HG03139 (cell line): Measurements from ENCODE around the gene SLC6A16.
"Not testable (repeated sequence)": the region's sequence is repeated elsewhere in the genome, so short reads cannot be mapped to it uniquely, and the experiment has no call there.

Experiments
- ATAC-seq: cut with Tn5 transposase; IDR thresholded peaks from one replicate; pipeline ENCODE4 v1.9.1; 2021; ENCODE audit not compliant: unreplicated experiment

The SLC6A16 gene

DNA sequence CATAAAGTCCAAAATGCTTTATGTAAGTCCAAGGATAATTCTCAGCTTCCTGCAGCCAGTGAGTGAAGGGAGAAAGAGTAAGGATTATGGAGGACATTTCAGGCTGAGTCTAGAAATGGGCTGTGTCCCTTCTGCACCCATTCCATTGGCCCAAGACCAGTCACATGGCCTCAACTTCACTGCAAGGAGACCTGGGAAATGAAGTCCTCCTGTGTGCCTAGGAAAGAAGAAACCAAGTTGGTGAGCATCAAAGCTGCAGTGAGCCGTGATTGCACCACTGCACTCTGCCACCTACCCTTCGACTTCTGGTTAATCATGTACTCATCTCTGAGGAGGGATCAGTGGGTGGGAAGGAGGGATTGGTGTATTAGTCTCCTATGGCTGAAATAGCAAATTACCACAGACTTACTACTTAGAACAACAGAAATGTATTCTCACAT, 6.6 kb upstream of the SLC6A16 start:
- no peak for ATAC-seq

DNA sequence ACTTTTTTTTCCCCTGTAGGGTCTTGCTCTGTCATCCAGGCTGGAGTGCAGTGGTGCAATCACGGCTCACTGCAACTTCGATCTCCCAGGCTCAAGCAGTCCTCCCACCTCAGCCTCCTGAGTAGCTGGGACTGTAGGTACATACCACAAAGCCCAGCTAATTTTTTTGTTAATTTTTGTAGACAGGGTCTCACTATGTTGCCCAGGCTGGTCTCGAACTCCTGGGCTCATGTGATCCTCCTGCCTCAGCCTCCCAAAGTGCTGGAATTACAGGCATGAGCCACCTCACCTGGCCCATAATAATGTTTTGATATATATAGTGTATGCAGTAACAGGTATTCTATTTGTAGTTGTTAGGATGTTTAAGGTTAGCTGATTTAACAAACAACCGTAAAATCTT, 6.2 kb upstream of the SLC6A16 start:
- not testable (repeated sequence) for ATAC-seq

DNA sequence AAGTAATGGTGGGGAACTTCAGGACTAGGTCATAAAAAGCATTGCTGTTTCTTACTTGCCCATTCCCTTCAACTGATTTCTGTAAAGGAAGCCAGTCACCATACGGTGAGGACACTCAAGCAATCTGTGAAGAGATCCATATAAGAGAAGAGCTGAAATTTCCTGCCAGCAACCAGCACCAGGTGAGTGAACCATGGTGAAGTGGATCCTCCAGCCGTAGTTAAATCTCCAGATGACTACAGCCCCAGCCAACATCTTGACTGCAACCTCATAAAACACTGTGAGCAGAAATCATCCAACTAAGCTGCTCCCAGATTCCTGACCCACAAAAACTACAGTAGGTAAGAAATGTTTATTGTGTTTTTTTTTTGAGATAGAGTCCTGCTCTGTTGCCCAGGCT, 3.8 kb upstream of the SLC6A16 start:
- no peak for ATAC-seq

DNA sequence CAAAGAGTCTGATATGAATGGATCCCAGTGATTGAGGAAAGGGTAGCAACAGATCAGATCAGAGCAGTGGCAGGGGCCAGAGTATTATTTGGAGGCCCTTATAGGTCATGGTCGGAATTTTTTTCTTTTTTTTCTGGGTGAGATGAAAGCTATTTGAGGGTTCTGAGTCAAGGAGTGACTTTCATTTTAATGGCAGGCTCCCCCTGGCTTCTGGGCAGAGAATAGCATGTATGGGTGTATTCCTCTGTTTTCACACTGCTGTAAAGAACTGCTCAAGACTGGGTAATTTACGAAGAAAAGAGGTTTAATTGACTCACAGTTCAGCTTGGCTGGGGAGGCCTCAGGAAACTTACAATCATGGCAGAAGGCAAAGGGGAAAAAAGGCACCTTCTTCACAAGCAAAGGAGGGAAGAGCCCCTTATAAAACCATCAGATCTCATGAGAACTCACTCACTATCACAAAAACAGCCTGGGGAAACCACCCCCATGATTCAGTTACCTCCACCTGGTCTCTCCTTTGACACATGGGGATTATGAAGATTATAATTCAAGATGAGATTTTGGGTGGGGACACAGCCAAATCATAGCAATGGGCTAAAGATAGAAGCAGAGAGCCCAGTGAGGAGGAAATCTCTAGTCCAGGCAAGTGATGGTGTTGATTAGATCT, 3.0 kb upstream of the SLC6A16 start:
- ATAC-seq, result no peak

DNA sequence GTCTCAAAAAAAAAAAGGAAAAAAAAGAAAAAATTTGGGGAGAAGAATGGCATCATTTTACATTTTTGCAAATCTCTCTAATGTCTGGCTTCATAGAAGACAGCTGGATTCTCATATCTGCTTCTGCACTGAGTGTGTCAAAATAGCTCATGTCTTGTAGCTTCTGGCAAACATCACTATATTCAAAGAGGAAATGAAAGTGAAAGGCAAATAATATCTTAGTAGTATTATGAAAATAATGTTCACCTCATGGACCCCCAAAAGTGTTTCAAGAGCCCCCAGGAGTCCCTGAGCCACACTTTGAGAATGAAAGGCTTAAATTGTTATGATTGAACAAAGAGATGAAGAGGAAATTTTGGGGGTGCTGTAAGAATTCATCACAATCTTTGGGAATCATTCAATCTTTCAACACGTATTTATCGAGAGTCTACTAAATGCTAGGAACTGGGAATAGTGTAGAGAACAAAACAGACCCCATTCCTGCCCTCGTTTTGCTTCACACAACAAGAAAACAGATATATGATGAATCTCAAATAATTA, 1.2 kb upstream of the SLC6A16 start:
- ATAC-seq, result peak; percentile 49

DNA sequence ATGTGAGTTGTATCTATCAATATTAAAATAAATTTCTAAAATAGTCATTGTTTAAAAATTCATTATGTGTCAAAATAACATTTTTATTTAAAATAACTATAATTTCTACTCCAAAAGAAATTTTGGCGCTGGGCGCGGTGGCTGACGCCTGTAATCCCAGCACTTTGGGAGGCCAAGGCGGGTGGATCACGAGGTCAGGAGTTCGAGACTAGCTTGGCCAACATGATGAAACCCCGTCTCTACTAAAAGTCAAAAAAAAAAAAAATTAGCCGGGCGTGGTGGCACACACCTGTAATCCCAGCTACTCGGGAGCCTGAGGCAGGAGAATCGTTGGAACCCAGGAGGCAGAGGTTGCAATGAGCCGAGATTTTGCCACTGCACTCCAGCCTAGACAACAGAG, 765 bp upstream of the SLC6A16 start:
- not testable (repeated sequence) for ATAC-seq

DNA sequence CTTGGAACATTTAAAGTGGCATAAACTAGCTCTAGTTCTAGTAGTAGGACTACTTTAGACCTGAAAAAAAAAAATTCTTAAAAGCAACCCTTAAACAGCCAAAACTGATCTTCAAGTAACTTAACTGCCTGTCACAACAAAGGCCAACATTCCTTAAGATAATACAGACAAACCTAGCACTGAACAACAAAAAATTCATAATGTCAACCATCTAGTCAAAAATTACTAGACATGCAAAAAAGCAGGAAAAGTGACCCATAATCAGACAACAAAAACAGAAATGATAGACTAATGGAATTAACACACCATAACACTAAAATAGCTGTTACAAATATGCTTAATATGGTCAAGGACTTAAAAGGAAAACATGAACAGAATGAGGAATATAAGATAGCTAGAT, 6.7 kb downstream of the SLC6A16 start:
- ATAC-seq, result no peak

DNA sequence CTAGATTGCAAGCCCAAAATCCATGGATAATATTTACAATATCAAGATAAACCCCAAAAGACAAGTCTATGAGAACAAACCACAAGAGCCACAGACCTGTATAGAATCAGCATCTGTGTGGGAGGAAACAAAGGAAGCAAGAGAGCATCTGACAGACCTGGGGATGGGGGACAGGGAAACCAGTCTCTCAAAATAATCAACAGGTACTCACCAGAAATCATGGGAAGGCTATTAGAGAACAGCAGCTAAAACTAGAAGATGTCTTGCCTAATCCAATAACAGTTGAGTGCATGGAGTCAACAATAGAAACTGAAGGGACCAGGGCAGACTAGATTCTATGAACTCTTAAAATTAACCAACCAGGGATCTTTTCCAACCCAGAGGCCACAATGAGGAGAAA, 8.7 kb downstream of the SLC6A16 start:
- ATAC-seq, result no peak

DNA sequence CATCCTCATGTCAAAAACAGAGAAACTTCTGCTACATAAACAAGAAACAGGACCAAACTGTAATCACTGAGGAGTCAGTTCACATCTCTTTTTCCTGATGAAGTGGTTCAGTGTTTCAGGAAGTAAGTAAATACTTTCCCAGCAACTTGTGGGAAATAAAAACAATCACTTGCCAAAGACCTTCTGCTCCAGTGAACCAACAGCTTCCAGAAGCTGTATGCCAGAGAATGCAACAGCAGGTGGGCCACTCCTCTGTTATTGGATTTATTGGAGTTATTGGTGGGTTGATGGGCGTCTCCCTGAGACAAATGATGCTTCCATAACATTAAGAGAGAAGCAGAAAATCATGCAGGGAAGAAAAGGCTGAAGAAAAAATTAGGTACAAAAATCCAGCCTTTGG, 9.9 kb downstream of the SLC6A16 start:
- no peak for ATAC-seq

DNA sequence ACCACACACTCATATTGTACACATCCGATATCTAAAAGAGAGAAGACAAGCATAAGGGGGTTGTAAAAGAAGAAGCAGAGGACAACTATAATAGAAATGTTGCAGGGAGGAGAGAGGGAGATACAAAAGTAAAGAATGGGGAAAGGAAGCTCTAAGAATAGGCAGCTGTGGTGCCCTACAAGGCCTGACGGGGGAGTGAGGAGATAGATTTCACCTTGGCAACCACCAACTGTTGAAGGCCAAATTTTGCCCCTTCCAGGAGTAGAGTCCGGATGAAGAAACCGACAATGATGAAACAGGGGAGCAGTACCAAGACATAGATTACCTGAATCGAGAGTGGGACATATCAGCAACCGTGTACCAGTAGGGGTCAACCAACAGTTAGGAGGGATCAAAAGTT, 15.9 kb downstream of the SLC6A16 start:
- no peak for ATAC-seq

DNA sequence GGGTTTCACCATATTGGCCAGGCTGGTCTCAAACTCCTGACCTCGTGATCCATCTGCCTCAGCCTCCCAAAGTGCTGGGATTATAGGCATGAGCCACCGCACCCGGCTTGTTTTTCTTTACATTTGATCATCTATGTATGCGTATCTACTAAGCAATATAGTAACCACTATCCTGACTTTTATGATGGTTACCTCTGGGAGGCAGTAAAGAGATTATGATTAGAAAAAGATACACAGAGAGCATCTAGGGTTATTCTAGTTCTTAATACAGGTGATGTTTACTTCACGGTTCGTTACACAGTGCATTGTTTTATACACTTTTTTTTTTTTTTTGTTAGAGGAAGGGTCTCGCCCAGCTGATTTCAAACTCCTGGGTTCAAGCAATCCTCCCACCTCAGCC, 18.3 kb downstream of the SLC6A16 start:
- ATAC-seq, result not testable (repeated sequence)

DNA sequence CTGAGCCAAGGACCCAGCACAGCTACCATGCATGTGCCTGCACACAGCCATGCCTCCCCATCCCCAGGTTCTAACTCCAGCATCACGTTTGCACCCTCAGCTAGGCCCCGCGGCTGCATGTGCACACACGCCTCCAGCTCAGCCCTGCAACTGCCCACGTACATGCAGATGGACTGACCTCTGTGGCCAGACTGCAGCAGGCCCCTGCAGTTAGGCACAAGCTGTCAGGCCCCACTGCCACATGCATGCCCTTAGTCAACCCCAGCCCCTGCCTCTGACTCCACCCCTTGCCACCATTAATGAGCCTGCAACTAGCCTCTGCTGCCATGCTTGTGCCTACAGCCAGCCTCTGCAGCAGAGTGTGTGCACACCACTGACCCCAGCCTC, 23.1 kb downstream of the SLC6A16 start:
- ATAC-seq, result no peak

DNA sequence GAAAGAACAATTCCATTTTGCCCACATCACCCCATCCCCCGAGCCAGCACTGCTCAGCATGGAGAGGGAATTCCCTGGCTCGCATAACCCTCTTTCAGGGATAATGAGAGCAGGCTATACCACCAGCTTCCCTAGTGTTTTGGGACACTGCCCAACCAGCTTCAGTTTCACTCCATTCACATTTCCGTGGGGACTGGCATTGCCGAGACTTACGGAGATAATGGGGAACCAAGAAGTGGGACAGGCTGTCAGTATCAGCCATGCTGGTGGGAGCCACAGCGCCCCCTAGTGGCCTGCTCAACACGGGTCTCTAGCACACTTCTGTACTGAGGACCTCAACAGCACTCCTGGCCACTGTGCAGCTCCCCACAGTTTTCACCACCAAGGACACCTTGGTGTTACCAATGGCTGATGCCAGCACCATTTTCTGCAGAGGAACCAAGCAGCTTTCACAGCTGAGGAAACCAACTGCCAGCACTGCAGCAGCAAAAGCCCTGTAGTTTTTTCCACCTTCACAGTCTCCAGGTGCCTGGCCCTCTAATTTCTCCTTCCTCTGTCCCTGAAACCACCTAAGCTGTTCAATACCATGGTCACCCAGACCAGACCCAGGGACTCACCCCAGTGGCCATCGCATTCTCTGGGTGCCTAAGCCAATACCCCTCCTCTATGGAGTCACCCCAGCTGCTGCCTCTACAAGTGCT, 23.7 kb downstream of the SLC6A16 start:
- no peak for ATAC-seq

DNA sequence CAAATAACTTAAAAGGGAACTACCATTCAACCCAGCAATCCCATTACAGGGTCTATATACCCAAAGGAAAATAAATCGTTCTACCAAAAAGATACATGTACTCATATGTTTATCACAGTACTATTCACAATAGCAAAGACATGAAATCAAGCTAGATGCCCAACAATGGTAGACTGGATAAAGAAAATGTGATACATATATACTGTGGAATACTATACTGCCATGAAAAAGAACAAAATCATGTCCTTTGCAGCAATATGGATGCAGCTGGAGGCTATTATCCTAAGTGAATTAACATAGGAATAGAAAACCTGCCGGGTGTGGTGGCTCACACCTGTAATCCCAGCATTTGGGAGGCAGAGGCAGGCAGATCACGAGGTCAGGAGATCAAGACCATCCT, 26.3 kb downstream of the SLC6A16 start:
- ATAC-seq, result not testable (repeated sequence)

DNA sequence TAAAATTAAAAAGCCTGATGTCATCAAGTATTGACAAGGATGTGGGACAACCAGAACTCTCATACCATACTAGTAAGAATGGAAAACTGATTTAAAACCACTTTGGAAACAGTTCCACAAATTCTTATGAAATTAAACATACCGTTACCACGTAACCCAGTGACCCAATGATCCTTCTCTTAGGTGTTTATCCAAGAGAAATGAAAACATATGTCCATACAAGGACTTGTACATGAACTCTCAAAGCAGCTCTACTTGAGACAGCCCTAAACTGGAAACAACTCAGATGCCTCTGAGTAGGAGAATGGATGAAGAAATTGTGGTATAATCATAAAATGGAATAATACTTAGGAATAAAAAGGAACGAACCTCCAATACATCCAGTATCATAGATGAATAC, 27.6 kb downstream of the SLC6A16 start:
- ATAC-seq, result no peak

DNA sequence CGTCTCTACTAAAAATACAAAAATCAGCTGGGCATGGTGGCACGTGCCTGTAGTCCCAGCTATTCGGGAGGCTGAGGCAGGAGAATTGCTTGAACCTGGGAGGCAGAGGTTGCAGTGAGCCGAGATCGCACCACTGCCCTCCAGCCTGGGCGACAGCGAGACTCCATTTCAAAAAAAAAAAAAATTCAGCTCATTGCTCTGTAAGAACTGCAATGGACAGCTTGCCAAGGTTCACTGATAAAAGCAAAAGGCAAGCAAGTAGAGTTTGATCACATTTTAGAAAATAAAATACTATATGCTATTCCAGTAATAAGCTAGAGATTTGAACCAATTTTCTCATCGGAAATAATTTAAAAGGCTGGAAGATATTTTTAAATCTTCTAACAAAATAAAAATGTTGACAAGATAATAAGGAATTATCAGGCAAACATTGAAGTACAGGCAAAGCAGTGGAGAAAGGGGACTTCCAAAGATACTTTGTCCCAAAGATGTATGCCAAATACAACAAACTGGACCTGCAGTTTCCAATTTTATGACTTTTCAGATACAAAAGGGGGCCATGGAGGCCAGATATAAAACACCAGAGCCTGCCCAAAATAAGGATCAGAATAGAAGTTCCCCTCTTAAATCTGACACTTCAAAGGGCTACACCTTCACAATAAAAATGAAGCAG, 29.6 kb downstream of the SLC6A16 start:
- ATAC-seq, result no peak

DNA sequence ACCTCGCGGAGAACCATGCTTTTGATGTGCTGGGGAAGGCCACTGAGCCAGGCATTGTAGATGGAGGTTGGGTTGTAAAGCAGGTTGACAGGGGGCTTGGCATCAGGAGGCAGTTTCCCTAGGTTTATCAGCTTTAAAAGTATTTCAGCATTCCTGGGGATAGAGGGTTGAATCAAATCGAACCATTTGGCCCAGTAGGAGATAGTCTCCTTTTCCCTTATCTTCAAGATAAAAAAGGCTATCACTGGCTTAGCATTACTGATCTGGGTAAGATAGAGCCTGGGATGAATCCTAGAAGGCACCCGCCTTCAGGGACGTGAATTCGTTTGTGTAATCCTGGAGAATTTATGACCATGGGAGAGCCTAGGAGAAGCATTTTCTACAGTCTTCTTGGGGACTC, 30.6 kb downstream of the SLC6A16 start:
- no peak for ATAC-seq

DNA sequence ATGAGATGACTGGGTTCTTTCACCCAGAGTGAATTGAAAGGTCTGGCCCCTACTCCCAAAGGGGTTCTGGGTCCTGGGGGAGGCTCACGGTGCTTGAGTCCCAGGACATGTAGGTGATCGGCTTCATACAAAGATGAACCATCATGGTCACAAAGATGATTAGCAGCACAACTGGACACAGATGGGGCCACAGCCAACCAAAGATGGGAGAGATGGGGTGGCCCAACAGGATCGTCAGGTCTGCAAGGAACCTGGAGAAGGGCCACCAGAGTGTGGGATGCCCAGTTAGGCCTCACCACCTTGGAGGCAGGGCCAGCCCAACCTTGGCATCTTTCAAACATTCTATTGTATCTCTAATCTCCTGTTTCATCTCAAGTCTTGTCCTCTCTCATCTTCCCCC, 34.5 kb downstream of the SLC6A16 start:
- no peak for ATAC-seq

DNA sequence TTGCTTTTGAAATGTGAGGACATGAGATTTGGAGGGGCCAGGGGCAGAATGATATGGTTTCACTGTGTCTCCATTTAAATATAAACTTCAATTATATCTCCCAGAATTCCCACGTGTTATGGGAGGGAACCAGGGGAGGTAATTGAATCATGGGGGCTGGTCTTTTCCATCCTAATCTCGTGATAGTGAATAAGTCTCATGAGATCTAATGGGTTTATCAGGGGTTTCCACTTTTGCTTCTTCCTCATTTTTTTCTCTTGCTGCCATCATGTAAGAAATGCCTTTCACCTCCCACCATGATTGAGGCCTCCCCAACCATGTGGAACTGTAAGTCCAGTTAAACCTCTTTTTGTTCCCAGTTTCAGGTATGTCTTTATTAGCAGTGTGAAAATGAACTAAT, 35.7 kb downstream of the SLC6A16 start:
- ATAC-seq, result not testable (repeated sequence)

DNA sequence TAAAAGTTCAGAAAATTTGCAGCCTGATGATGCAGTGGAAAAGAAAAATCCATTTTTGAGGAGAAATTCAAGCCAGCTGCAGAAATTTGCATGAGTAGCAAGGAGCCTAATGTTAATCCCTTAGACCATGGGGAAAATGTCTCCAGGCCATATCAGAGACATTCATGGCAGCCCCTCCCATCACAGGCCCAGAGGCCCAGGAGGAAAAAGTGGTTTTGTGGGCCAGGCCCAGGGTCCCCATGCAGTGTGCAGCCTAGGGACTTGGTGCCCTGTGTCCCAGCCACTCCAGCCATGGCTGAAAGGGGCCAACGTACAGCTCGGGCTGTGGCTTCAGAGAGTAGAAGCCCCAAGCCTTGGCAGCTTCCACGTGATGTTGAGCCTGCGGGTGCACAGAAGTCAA, 36.8 kb downstream of the SLC6A16 start:
- ATAC-seq, result not testable (repeated sequence)

DNA sequence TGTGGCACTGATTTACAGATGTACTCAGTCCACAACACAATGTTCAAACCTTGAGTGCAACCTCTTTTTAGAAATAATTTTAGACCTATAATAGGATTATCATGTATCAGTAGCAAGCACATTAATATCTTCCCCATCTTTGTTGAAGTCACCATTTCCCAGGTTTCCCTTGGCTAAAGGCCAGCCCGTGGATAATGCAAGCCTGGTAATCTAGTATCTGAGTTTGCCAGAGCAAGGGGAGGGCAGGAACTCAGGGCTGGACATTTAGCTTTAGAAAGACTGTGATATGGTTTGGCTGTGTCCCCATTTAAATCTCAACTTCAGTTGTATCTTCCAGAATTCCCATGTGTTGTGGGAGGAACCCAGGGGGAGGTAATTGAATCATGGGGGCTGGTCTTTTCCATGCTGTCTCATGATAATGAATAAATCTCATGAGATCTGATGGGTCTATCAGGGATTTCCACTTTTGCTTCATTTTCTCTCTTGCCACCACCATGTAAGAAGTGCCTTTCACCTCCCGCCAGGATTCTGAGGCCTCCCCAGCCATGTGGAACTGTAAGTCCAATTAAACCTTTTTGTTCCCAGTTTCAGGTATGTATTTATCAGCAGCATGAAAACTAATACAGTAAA, 37.7 kb downstream of the SLC6A16 start:
- no peak for ATAC-seq

DNA sequence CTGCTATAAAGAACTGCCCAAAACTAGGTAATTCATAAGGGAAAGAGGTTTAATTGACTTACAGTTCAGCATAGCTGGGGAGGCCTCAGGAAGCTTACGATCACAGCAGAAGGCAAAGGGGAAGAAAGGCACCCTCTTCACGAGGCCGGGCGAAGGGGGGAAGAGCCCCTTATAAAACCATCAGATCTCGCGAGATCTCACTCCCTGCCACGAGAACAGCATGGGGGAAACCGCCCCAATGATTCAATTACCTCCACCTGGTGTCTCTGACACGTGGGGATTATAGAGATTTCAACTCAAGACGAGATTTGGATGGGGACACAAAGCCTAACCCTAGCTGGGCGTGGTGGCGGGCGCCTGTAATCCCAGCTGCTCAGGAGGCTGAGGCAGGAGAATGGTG, 42.8 kb downstream of the SLC6A16 start:
- no peak for ATAC-seq
